ENCODE results near the gene PYHIN1.

DNA sequence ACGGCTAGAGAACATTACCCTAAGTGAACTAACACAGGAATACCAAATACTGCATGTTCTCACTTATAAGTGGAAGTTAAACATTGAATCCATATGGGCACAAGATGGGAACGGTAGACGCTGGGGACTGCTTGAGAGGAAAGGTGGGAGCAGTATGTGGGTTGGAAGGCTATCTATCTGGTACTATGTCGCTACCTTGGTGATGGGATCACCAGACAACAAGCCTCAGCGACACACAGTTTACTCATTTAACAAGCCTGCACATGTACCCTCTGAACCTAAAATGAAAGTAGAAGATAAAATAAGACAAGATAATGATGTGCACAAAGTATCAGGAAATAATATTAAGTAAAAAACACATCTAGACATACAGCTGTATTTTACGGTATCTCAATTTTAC lies 819 bp downstream of the PYHIN1 start:
- TF ChIP-seq POLR2AphosphoS5 (IDR thresholded peaks at IDR 0.05), result no peak
- TF ChIP-seq POLR2A (IDR thresholded peaks at IDR 0.05), result no peak
- no peak for TF ChIP-seq CTCF (IDR thresholded peaks at IDR 0.05)
